ENCODE results near the gene SCAMP4.

GRCh38 chr19:1888385-1888784, 16.8 kb upstream of the SCAMP4 start:
- TF ChIP-seq, protein P1, sequence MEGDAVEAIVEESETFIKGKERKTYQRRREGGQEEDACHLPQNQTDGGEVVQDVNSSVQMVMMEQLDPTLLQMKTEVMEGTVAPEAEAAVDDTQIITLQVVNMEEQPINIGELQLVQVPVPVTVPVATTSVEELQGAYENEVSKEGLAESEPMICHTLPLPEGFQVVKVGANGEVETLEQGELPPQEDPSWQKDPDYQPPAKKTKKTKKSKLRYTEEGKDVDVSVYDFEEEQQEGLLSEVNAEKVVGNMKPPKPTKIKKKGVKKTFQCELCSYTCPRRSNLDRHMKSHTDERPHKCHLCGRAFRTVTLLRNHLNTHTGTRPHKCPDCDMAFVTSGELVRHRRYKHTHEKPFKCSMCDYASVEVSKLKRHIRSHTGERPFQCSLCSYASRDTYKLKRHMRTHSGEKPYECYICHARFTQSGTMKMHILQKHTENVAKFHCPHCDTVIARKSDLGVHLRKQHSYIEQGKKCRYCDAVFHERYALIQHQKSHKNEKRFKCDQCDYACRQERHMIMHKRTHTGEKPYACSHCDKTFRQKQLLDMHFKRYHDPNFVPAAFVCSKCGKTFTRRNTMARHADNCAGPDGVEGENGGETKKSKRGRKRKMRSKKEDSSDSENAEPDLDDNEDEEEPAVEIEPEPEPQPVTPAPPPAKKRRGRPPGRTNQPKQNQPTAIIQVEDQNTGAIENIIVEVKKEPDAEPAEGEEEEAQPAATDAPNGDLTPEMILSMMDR (IDR thresholded peaks at IDR 0.05): no peak
- TF ChIP-seq EP300 (IDR thresholded peaks at IDR 0.05) (no peak), POLR2AphosphoS5 (IDR thresholded peaks at IDR 0.05) (no peak)

All from esophagus muscularis mucosa (tissue), 4 donors.